NCI-H526 treated with DMSO at 0.1 percent for 48 hours (cell line): ENCODE data around the gene PLD1.

Experiments used
- DNase-seq: peaks from one replicate; lab custom pipeline; 2025; lab: John Stamatoyannopoulos, UW

PLD1 gene

GRCh38 chr3:171792531-171792930 lies 17.8 kb downstream of the PLD1 start:
- DNase-seq: no peak

- DNase-seq: no peak
These were observed 18.6 kb downstream of the PLD1 start for GRCh38 chr3:171791692-171792076.

GRCh38 chr3:171790898-171791691 lies 19.2 kb downstream of the PLD1 start:
- no peak for DNase-seq

- DNase-seq: no peak
These were observed 19.7 kb downstream of the PLD1 start for GRCh38 chr3:171790574-171790897.

- peak; percentile 39 for DNase-seq
These were observed 20.4 kb downstream of the PLD1 start for GRCh38 chr3:171789759-171790505.

- peak; percentile 98 for DNase-seq
These were observed 21.5 kb downstream of the PLD1 start for GRCh38 chr3:171788546-171789351.

- DNase-seq: peak; percentile 75
These were observed 23.3 kb downstream of the PLD1 start for GRCh38 chr3:171786997-171787396.

GRCh38 chr3:171784937-171785336 lies 25.3 kb downstream of the PLD1 start:
- DNase-seq: no peak

- DNase-seq: no peak
These were observed 25.9 kb downstream of the PLD1 start for GRCh38 chr3:171784387-171784786.

GRCh38 chr3:171783626-171784025 lies 26.7 kb downstream of the PLD1 start:
- no peak for DNase-seq

- DNase-seq: no peak
These were observed 27.2 kb downstream of the PLD1 start for GRCh38 chr3:171783086-171783485.

- no peak for DNase-seq
These were observed 27.7 kb downstream of the PLD1 start for GRCh38 chr3:171782617-171783016.

GRCh38 chr3:171781711-171782127 lies 28.6 kb downstream of the PLD1 start:
- no peak for DNase-seq

- DNase-seq: no peak
These were observed 31.8 kb downstream of the PLD1 start for GRCh38 chr3:171778493-171778892.

GRCh38 chr3:171777596-171777995 lies 32.7 kb downstream of the PLD1 start:
- no peak for DNase-seq

- peak; percentile 78 for DNase-seq
These were observed 33.3 kb downstream of the PLD1 start for GRCh38 chr3:171776839-171777583.

- peak; percentile 100 for DNase-seq
These were observed 33.9 kb downstream of the PLD1 start for GRCh38 chr3:171776411-171776810.

GRCh38 chr3:171775943-171776342 lies 34.3 kb downstream of the PLD1 start:
- peak; percentile 94 for DNase-seq

- no peak for DNase-seq
These were observed 35.8 kb downstream of the PLD1 start for GRCh38 chr3:171774521-171774920.

GRCh38 chr3:171772427-171773056 lies 37.7 kb downstream of the PLD1 start:
- peak; percentile 92 for DNase-seq
